Keratinocyte (primary cell): Measurements from ENCODE around the gene CDK15. TPM values are rescaled to one million over a fixed set of nuclear protein-coding genes. Genes with fewer than 3 reads are reported as not detected.

Source experiments
- DNase-seq: peaks from one replicate; pipeline ENCODE4 v3.0.0-alpha.2; 2011; ENCODE audit warnings: low read depth, missing footprints, low spot score
- FAIRE-seq: peaks from 2 replicates; lab custom pipeline; 2011; peaks lifted over from hg19 to GRCh38; lab: Jason Lieb, UNC
- H2AFZ ChIP-seq: 2 replicates; pipeline ENCODE4 v1.6.0; 2012; ENCODE audit warnings: low read length, control low read depth, inconsistent platforms; ENCODE audit not compliant: control insufficient read depth
- H3K27ac ChIP-seq: 2 replicates; pipeline ENCODE4 v1.5.1; 2011; ENCODE audit warnings: low read length; ENCODE audit not compliant: control insufficient read depth, insufficient read depth
- H3K27me3 ChIP-seq: 3 replicates; pipeline ENCODE4 v1.6.0; 2011; ENCODE audit warnings: low read length; ENCODE audit not compliant: control insufficient read depth, insufficient read depth; ENCODE audit errors: extremely low read depth
- H3K36me3 ChIP-seq, 2 experiments: 2 replicates in 1 of 2; 3 replicates in 1 of 2; pipeline ENCODE4 v1.5.1; 2011; ENCODE audit warnings: low read length in 2 of 2, mild to moderate bottlenecking in 1 of 2; ENCODE audit not compliant: control insufficient read depth in 2 of 2, insufficient read depth in 2 of 2; ENCODE audit errors: extremely low read depth in 1 of 2
- H3K4me1 ChIP-seq: 3 replicates; pipeline ENCODE4 v1.5.1; 2011; ENCODE audit warnings: low read length; ENCODE audit not compliant: control insufficient read depth, insufficient read depth; ENCODE audit errors: extremely low read depth
- H3K4me2 ChIP-seq: 3 replicates; pipeline ENCODE4 v1.6.0; 2011; ENCODE audit warnings: low read depth, low read length; ENCODE audit not compliant: control insufficient read depth, insufficient read depth; ENCODE audit errors: extremely low read depth
- H3K4me3 ChIP-seq, 3 experiments: fragments of 200-600 bp in 1 of 3; sonication (generic) in 1 of 3; 2 replicates in 2 of 3; 3 replicates in 1 of 3; pipeline ENCODE4 v1.5.1; 2011 to 2016; ENCODE audit warnings: low read length in 3 of 3, mild to moderate bottlenecking in 3 of 3, control low read depth in 2 of 3, inconsistent platforms in 1 of 3, low read depth in 1 of 3, mixed read lengths in 1 of 3, mixed run types in 1 of 3, moderate library complexity in 1 of 3; ENCODE audit not compliant: control insufficient read depth in 2 of 3, insufficient read depth in 2 of 3; ENCODE audit errors: extremely low read depth in 1 of 3
- H3K79me2 ChIP-seq: 2 replicates; pipeline ENCODE4 v1.6.0; 2012; ENCODE audit warnings: low read length; ENCODE audit not compliant: control insufficient read depth, insufficient read depth
- H3K9ac ChIP-seq: 3 replicates; pipeline ENCODE4 v1.6.0; 2011; ENCODE audit warnings: low read length; ENCODE audit not compliant: control insufficient read depth, insufficient read depth; ENCODE audit errors: extremely low read depth
- H3K9me1 ChIP-seq: 3 replicates; pipeline ENCODE4 v1.6.0; 2011; ENCODE audit warnings: low read length; ENCODE audit not compliant: control insufficient read depth, insufficient read depth; ENCODE audit errors: extremely low read depth
- H3K9me3 ChIP-seq: 2 replicates; pipeline ENCODE4 v1.5.1; 2012; ENCODE audit warnings: low read depth, low read length; ENCODE audit not compliant: control insufficient read depth
- H4K20me1 ChIP-seq: 3 replicates; pipeline ENCODE4 v1.6.0; 2011; ENCODE audit warnings: low read length; ENCODE audit not compliant: control insufficient read depth, insufficient read depth; ENCODE audit errors: extremely low read depth
- EZH2 ChIP-seq: IDR thresholded peaks from one replicate; pipeline ENCODE4 v1.6.1; 2012; ENCODE audit warnings: inconsistent platforms, mild to moderate bottlenecking, low read length, moderate library complexity
- dilution Hi-C: fragments of 300-500 bp; cut with MboI; formaldehyde crosslinking; loops from one replicate; pipeline ENCODE4 v1.7.0; 2020; ENCODE audit warnings: low sequenced_read_pairs; ENCODE audit not compliant: extremely low pct_ligation_motif_present
- polyA plus RNA-seq, 5 experiments: library from polyadenylated mRNA; depleted of rRNA in 3 of 5; stranded (reverse) in 3 of 5; stranded (forward) in 1 of 5; unstranded in 1 of 5; fragments of >200 nt; gene quantifications; 1 replicate in 1 of 5; 2 replicates in 3 of 5; 3 replicates in 1 of 5; pipeline versions ENCODE4 v1.2.1 to v1.2.3, GENCODE V29; 2011 to 2012; ENCODE audit warnings: missing spikeins in 2 of 5, low read depth in 1 of 5, low replicate concordance in 1 of 5
- TF ChIP-seq, protein P1 (sequence below), 3 experiments: IDR thresholded peaks in 1 of 3; conservative IDR thresholded peaks in 1 of 3; optimal IDR thresholded peaks in 1 of 3; 2 replicates in 2 of 3; 3 replicates in 1 of 3; pipeline versions ENCODE3 to v1.5.1; 2011; ENCODE audit warnings: low read length in 3 of 3, mild to moderate bottlenecking in 3 of 3, moderate library complexity in 2 of 3, control low read depth in 1 of 3, inconsistent platforms in 1 of 3; ENCODE audit not compliant: insufficient read depth in 2 of 3; ENCODE audit errors: extremely low read depth in 1 of 3

The CDK15 gene
- polyA plus RNA-seq, 1 donor (not counting 4 experiments of a cell fraction or from before 2014, with no cell fraction given): 0.96 TPM

DNA sequence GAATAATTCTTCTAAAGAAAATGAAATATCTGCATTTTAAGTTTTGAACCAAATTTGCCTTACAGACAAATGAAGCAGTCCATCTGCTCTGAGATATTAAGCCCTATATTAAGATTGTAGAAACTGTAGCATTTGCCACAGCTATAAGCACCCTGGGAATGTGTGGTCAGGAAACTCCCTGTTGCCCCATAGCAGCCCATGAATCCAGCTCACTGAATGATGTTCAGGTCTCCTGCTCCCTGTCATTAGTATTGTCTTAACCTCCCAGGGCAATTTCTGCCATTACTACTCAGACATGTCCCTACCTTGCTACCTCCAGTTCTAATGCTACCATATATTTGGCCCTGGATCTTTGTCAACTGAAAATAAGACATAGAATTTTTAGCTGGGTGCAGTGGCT is 41.1 kb downstream of the CDK15 start:
- Histone ChIP-seq H3K36me3 (no peaks in the 10 kb centered on the region), H3K9ac (no peak overlapping the region), H3K4me3 (no peak overlapping the region), H3K4me2 (no peak overlapping the region), H4K20me1 (no peaks in the 10 kb centered on the region), H3K27ac (no peak overlapping the region), H3K27me3 (no peaks in the 10 kb centered on the region), H3K4me1 (peaks cover 12% of the 10 kb centered on the region), H3K79me2 (no peaks in the 10 kb centered on the region), H2AFZ (no peak overlapping the region), H3K9me1 (no peaks in the 10 kb centered on the region), H3K9me3 (no peaks in the 10 kb centered on the region)
- dilution Hi-C loops: no loop called here
- FAIRE-seq (peak; percentile 32), DNase-seq (no peak)
- TF ChIP-seq, protein P1, sequence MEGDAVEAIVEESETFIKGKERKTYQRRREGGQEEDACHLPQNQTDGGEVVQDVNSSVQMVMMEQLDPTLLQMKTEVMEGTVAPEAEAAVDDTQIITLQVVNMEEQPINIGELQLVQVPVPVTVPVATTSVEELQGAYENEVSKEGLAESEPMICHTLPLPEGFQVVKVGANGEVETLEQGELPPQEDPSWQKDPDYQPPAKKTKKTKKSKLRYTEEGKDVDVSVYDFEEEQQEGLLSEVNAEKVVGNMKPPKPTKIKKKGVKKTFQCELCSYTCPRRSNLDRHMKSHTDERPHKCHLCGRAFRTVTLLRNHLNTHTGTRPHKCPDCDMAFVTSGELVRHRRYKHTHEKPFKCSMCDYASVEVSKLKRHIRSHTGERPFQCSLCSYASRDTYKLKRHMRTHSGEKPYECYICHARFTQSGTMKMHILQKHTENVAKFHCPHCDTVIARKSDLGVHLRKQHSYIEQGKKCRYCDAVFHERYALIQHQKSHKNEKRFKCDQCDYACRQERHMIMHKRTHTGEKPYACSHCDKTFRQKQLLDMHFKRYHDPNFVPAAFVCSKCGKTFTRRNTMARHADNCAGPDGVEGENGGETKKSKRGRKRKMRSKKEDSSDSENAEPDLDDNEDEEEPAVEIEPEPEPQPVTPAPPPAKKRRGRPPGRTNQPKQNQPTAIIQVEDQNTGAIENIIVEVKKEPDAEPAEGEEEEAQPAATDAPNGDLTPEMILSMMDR (optimal IDR thresholded peaks at IDR 0.05 in 1 of 3, IDR thresholded peaks at IDR 0.05 in 1 of 3, conservative IDR thresholded peaks at IDR 0.05 in 1 of 3; ENCODE audit: extremely low read depth in 1 of 3, insufficient read depth in 2 of 3, low read length in 3 of 3): no peak
- TF ChIP-seq EZH2: no peak

DNA sequence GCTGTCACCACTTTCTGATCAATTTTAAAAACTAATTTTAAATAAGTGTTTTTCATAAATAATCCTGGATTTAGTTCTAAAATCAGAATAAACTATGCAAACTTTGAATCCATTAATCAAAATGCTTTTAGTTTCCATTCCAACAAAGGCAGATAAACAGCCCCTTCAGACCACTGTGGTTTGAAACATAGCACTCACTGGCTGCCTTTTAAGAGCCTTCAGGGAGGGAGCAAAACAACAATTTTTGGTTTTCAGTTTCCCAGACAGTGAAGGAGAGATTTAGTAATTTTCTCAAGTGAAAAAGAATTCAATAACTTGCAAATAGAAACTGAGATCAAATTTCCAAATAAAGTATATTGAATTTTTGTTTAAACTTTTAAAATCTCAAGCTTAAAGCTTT is 46.1 kb downstream of the CDK15 start:
- TF ChIP-seq, protein P1 (optimal IDR thresholded peaks at IDR 0.05 in 1 of 3, IDR thresholded peaks at IDR 0.05 in 1 of 3, conservative IDR thresholded peaks at IDR 0.05 in 1 of 3; ENCODE audit: extremely low read depth in 1 of 3, insufficient read depth in 2 of 3, low read length in 3 of 3): no peak
- no peak for TF ChIP-seq EZH2
- dilution Hi-C loops: no loop called here
- no peaks in the 10 kb centered on the region for H3K9me3 ChIP-seq
- H3K4me3 ChIP-seq: no peak overlapping the region
- H3K4me2 ChIP-seq: no peak overlapping the region
- no peaks in the 10 kb centered on the region for H3K36me3 ChIP-seq
- no peaks in the 10 kb centered on the region for H3K79me2 ChIP-seq
- no peak overlapping the region for H3K9ac ChIP-seq
- peaks cover 28% of the 10 kb centered on the region for H3K4me1 ChIP-seq
- H3K27me3 ChIP-seq: no peaks in the 10 kb centered on the region
- no peaks in the 10 kb centered on the region for H4K20me1 ChIP-seq
- H3K9me1 ChIP-seq: no peaks in the 10 kb centered on the region
- no peak overlapping the region for H2AFZ ChIP-seq
- H3K27ac ChIP-seq: no peak overlapping the region
- FAIRE-seq: no peak
- DNase-seq: no peak
